ENCODE results near the gene TMEM94. TPM values are rescaled to one million over a fixed set of nuclear protein-coding genes. Genes with fewer than 3 reads are reported as not detected.
A peak's percentile ranks its signal among the peaks of the same experiment; 100 is the strongest.
"Not testable (repeated sequence)": the region's sequence is repeated elsewhere in the genome, so short reads cannot be mapped to it uniquely, and the experiment has no call there.

TMEM94 gene
- total RNA-seq, 1 donor from 2014 or later, result 197 TPM

- peaks cover 9% of the 10 kb centered on the region for H3K4me1 Mint-ChIP-seq (ENCODE audit: low read depth)
- no peak for TF ChIP-seq CTCF (IDR thresholded peaks at IDR 0.05; ENCODE audit: unreplicated experiment)
- H3K27ac Mint-ChIP-seq, result no peak overlapping the region
- H3K27me3 Mint-ChIP-seq, result no peaks in the 10 kb centered on the region
- no peaks in the 10 kb centered on the region for H3K9me3 Mint-ChIP-seq (ENCODE audit: low read depth)
- no peak overlapping the region for H3K4me3 Mint-ChIP-seq (ENCODE audit: low read depth)
- no peak for DNase-seq (ENCODE audit: low spot score, unreplicated experiment)
- no peaks in the 10 kb centered on the region for H3K36me3 Mint-ChIP-seq (ENCODE audit: insufficient read depth)
These were observed 15.5 kb upstream of the TMEM94 start for GRCh38 chr17:75440738-75441448.

- H3K27ac Mint-ChIP-seq, result peak overlapping the region; percentile 64
- H3K9me3 Mint-ChIP-seq (ENCODE audit: low read depth), result no peaks in the 10 kb centered on the region
- H3K27me3 Mint-ChIP-seq, result no peaks in the 10 kb centered on the region
- peaks cover 8% of the 10 kb centered on the region for H3K4me1 Mint-ChIP-seq (ENCODE audit: low read depth)
- no peak for DNase-seq (ENCODE audit: low spot score, unreplicated experiment)
- no peaks in the 10 kb centered on the region for H3K36me3 Mint-ChIP-seq (ENCODE audit: insufficient read depth)
- TF ChIP-seq CTCF (IDR thresholded peaks at IDR 0.05; ENCODE audit: unreplicated experiment), result no peak
- no peak overlapping the region for H3K4me3 Mint-ChIP-seq (ENCODE audit: low read depth)
These were observed 14.0 kb upstream of the TMEM94 start for GRCh38 chr17:75442168-75443103.

- Mint-ChIP-seq H3K4me1 (ENCODE audit: low read depth) (peaks cover 8% of the 10 kb centered on the region), H3K36me3 (ENCODE audit: insufficient read depth) (no peaks in the 10 kb centered on the region), H3K27ac (no peak overlapping the region), H3K9me3 (ENCODE audit: low read depth) (no peaks in the 10 kb centered on the region), H3K4me3 (ENCODE audit: low read depth) (no peak overlapping the region), H3K27me3 (no peaks in the 10 kb centered on the region)
- DNase-seq (ENCODE audit: low spot score, unreplicated experiment), result no peak
- TF ChIP-seq CTCF (IDR thresholded peaks at IDR 0.05; ENCODE audit: unreplicated experiment), result no peak
These were observed 11.1 kb upstream of the TMEM94 start for GRCh38 chr17:75445296-75445695.

- not testable (repeated sequence) for H3K4me3 Mint-ChIP-seq (ENCODE audit: low read depth); H3K36me3 Mint-ChIP-seq (ENCODE audit: insufficient read depth); H3K9me3 Mint-ChIP-seq (ENCODE audit: low read depth); H3K4me1 Mint-ChIP-seq (ENCODE audit: low read depth); H3K27me3 Mint-ChIP-seq; H3K27ac Mint-ChIP-seq; DNase-seq (ENCODE audit: low spot score, unreplicated experiment)
These were observed 10.5 kb upstream of the TMEM94 start for GRCh38 chr17:75445896-75446295.

GRCh38 chr17:75447951-75448856 is 8.2 kb upstream of the TMEM94 start:
- no peak overlapping the region for H3K4me3 Mint-ChIP-seq (ENCODE audit: low read depth)
- H3K27ac Mint-ChIP-seq, result no peak overlapping the region
- TF ChIP-seq CTCF (IDR thresholded peaks at IDR 0.05; ENCODE audit: unreplicated experiment), result no peak
- H3K36me3 Mint-ChIP-seq (ENCODE audit: insufficient read depth), result no peaks in the 10 kb centered on the region
- no peaks in the 10 kb centered on the region for H3K27me3 Mint-ChIP-seq
- no peaks in the 10 kb centered on the region for H3K4me1 Mint-ChIP-seq (ENCODE audit: low read depth)
- H3K9me3 Mint-ChIP-seq (ENCODE audit: low read depth), result no peaks in the 10 kb centered on the region
- DNase-seq (ENCODE audit: low spot score, unreplicated experiment), result no peak
